SK-N-SH (cell line): ENCODE measurements around the gene CSTB. TPM values are rescaled to one million over a fixed set of nuclear protein-coding genes. Genes with fewer than 3 reads are reported as not detected.

Experiments
- CTCF ChIA-PET: fragments of 300-600, 350-600 bp; formaldehyde crosslinking; extraction: SDS; loops from one replicate; lab custom pipeline; 2021; lab: Yijun Ruan, JAX
- POLR2A ChIA-PET: fragments of 350-600 bp; sonication (Branson Sonifier 250); formaldehyde crosslinking; extraction: SDS; loops from one replicate; lab custom pipeline; 2020; ENCODE audit warnings: antibody characterized with exemption, inconsistent platforms; lab: Yijun Ruan, JAX
- DNase-seq: peaks from one replicate; pipeline ENCODE4 v3.0.0; 2012
- H2AFZ ChIP-seq: fragments of 200-600 bp; sonication (generic); 2 replicates; pipeline ENCODE4 v1.8.1; 2016; ENCODE audit warnings: antibody characterized with exemption, mild to moderate bottlenecking, low read depth
- H3F3A ChIP-seq: fragments of 200-600 bp; sonication (generic); replicated peaks from 2 replicates; pipeline ENCODE3; 2016; ENCODE audit warnings: antibody characterized with exemption, mild to moderate bottlenecking; ENCODE audit not compliant: insufficient read depth
- H3K27ac ChIP-seq, 2 experiments: fragments of 200-500 bp in 1 of 2; fragments of 200-600 bp in 1 of 2; sonication (Bioruptor generic) in 1 of 2; sonication (generic), shearing (Covaris generic) in 1 of 2; 2 replicates each; pipeline versions ENCODE4 v1.5.1 to v1.6.1; 2014 to 2016; ENCODE audit warnings: low read depth in 2 of 2, inconsistent platforms in 1 of 2, low read length in 1 of 2, mild to moderate bottlenecking in 1 of 2, mixed read lengths in 1 of 2
- H3K27me3 ChIP-seq: fragments of 200-600 bp; sonication (generic), shearing (Covaris generic); 2 replicates; pipeline ENCODE4 v1.6.1; 2016; ENCODE audit warnings: mixed run types; ENCODE audit not compliant: insufficient read depth
- H3K36me3 ChIP-seq, 2 experiments: fragments of 200-500 bp in 1 of 2; fragments of 200-600 bp in 1 of 2; sonication (Bioruptor generic) in 1 of 2; sonication (generic) in 1 of 2; replicated peaks in 1 of 2; 2 replicates each; pipeline versions ENCODE3 to v1.5.1; 2014 to 2016; ENCODE audit warnings: low read length in 1 of 2, mild to moderate bottlenecking in 1 of 2; ENCODE audit not compliant: insufficient read depth in 2 of 2, control insufficient read depth in 1 of 2
- H3K4me1 ChIP-seq, 2 experiments: fragments of 200-500 bp in 1 of 2; fragments of 200-600 bp in 1 of 2; sonication (Bioruptor generic) in 1 of 2; sonication (generic), shearing (Covaris generic) in 1 of 2; 2 replicates each; pipeline versions ENCODE4 v1.5.1 to v1.6.1; 2014 to 2016; ENCODE audit warnings: low read depth in 1 of 2, low read length in 1 of 2, mixed run types in 1 of 2; ENCODE audit not compliant: insufficient read depth in 2 of 2, control insufficient read depth in 1 of 2
- H3K4me2 ChIP-seq: fragments of 200-600 bp; sonication (generic), shearing (Covaris generic); 2 replicates; pipeline ENCODE4 v1.6.1; 2017; ENCODE audit warnings: mixed run types
- H3K4me3 ChIP-seq, 2 experiments: fragments of 200-500 bp in 1 of 2; fragments of 200-600 bp in 1 of 2; sonication (Bioruptor generic) in 1 of 2; sonication (generic), shearing (Covaris generic) in 1 of 2; 2 replicates each; pipeline versions ENCODE4 v1.5.1 to v1.8.1; 2014 to 2016; ENCODE audit warnings: low read depth in 2 of 2, inconsistent platforms in 1 of 2, low read length in 1 of 2, mild to moderate bottlenecking in 1 of 2, mixed read lengths in 1 of 2, moderate library complexity in 1 of 2
- H3K79me2 ChIP-seq: fragments of 200-600 bp; sonication (generic); 2 replicates; pipeline ENCODE4 v1.8.1; 2017; ENCODE audit warnings: mild to moderate bottlenecking; ENCODE audit not compliant: insufficient read depth
- H3K9ac ChIP-seq: fragments of 200-600 bp; sonication (generic); 2 replicates; pipeline ENCODE4 v1.6.1; 2017; ENCODE audit warnings: mixed run types
- H3K9me2 ChIP-seq: fragments of 200-600 bp; sonication (generic); 2 replicates; pipeline ENCODE4 v1.6.1; 2017; ENCODE audit warnings: mixed run types
- H3K9me3 ChIP-seq: fragments of 200-600 bp; sonication (generic); 2 replicates; pipeline ENCODE4 v1.6.1; 2017; ENCODE audit warnings: mixed run types, mild to moderate bottlenecking, moderate library complexity
- H4K20me1 ChIP-seq: fragments of 200-600 bp; sonication (generic); 2 replicates; pipeline ENCODE4 v1.6.1; 2017; ENCODE audit warnings: mild to moderate bottlenecking, mixed run types; ENCODE audit not compliant: insufficient read depth
- CHD2 ChIP-seq: fragments of 150-350 bp; IDR thresholded peaks from 2 replicates; pipeline ENCODE4 v1.6.1; 2018; ENCODE audit warnings: low read length; ENCODE audit not compliant: partially characterized antibody
- EP300 ChIP-seq, 2 experiments: IDR thresholded peaks; 2 replicates each; pipeline versions ENCODE4 v1.4.0 to v1.6.1; 2012; ENCODE audit warnings: borderline replicate concordance in 1 of 2, low read depth in 1 of 2, low read length in 1 of 2
- EZH2phosphoT487 ChIP-seq: fragments of 200-600 bp; sonication (generic); IDR thresholded peaks from 2 replicates; pipeline ENCODE4 v1.6.1; 2017; ENCODE audit warnings: low read depth, mixed run types, mild to moderate bottlenecking, antibody characterized with exemption, moderate library complexity, borderline replicate concordance
- FOSL2 ChIP-seq: IDR thresholded peaks from 2 replicates; pipeline ENCODE4 v1.4.0; 2012; ENCODE audit warnings: low read depth, mild to moderate bottlenecking, moderate library complexity, borderline replicate concordance
- FOXM1 ChIP-seq: IDR thresholded peaks from 2 replicates; pipeline ENCODE4 v1.4.0; 2012; ENCODE audit warnings: low read depth, mild to moderate bottlenecking
- GABPA ChIP-seq: IDR thresholded peaks from 2 replicates; pipeline ENCODE4 v1.4.0; 2012; ENCODE audit warnings: low read depth, mild to moderate bottlenecking
- GATA2 ChIP-seq: sonication (generic); formaldehyde crosslinking; IDR thresholded peaks from 2 replicates; pipeline ENCODE4 v1.5.0; 2020; ENCODE audit warnings: mild to moderate bottlenecking, missing genetic modification reagents
- MEF2A ChIP-seq: IDR thresholded peaks from 2 replicates; pipeline ENCODE4 v1.4.0; 2012; ENCODE audit warnings: low read depth, borderline replicate concordance
- MXI1 ChIP-seq: IDR thresholded peaks from 2 replicates; pipeline ENCODE4 v1.6.1; 2012; ENCODE audit warnings: mild to moderate bottlenecking, low read depth, low read length, improper control_type of control experiment
- NRF1 ChIP-seq: IDR thresholded peaks from 2 replicates; pipeline ENCODE4 v1.6.1; 2012; ENCODE audit warnings: low read depth, mild to moderate bottlenecking, low read length
- POLR2AphosphoS5 ChIP-seq: IDR thresholded peaks from 2 replicates; pipeline ENCODE4 v1.6.1; 2012; ENCODE audit warnings: low read depth, low read length
- RAD21 ChIP-seq: IDR thresholded peaks from 2 replicates; pipeline ENCODE4 v1.6.1; 2012; ENCODE audit warnings: mild to moderate bottlenecking, low read length
- RXRA ChIP-seq: IDR thresholded peaks from 2 replicates; pipeline ENCODE4 v1.4.0; 2012; ENCODE audit warnings: low read depth, mild to moderate bottlenecking, borderline replicate concordance
- SIN3A ChIP-seq: IDR thresholded peaks from 2 replicates; pipeline ENCODE4 v1.6.1; 2012; ENCODE audit warnings: low read depth, mild to moderate bottlenecking, low read length, moderate library complexity, borderline replicate concordance
- SMC3 ChIP-seq: IDR thresholded peaks from 2 replicates; pipeline ENCODE4 v1.6.1; 2012; ENCODE audit warnings: low read depth, low read length, improper control_type of control experiment
- TAF1 ChIP-seq: IDR thresholded peaks from 2 replicates; pipeline ENCODE4 v1.6.1; 2012; ENCODE audit warnings: low read depth, mild to moderate bottlenecking, low read length, moderate library complexity, borderline replicate concordance
- TCF12 ChIP-seq: IDR thresholded peaks from 2 replicates; pipeline ENCODE4 v1.4.0; 2012
- TEAD4 ChIP-seq: IDR thresholded peaks from 2 replicates; pipeline ENCODE4 v1.4.0; 2012; ENCODE audit warnings: mild to moderate bottlenecking, borderline replicate concordance; ENCODE audit not compliant: insufficient read depth
- WGBS: methylation state at CpG from one replicate; pipeline ENCODE4 v1.1.6; 2017; ENCODE audit warnings: low lambda C conversion rate; 5-methylcytosine and 5-hydroxymethylcytosine counted together
- polyA plus RNA-seq, 3 experiments: library from polyadenylated mRNA; depleted of rRNA; stranded (reverse); fragments of >200 nt; gene quantifications; 2 replicates each; pipeline ENCODE4 v1.2.3, GENCODE V29; 2012
- TF ChIP-seq, protein P1 (sequence below): fragments of 150-350 bp; IDR thresholded peaks from 2 replicates; pipeline ENCODE4 v1.6.1; 2016; ENCODE audit warnings: mild to moderate bottlenecking, low read depth, low read length
- TF ChIP-seq, protein P2 (sequence below): IDR thresholded peaks from 2 replicates; pipeline ENCODE4; 2012
- TF ChIP-seq, protein P3 (sequence below): IDR thresholded peaks from 2 replicates; pipeline ENCODE4 v1.4.0; 2012; ENCODE audit warnings: low read depth
- TF ChIP-seq, protein P4 (sequence below): IDR thresholded peaks from 2 replicates; pipeline ENCODE4 v1.4.0; 2012; ENCODE audit warnings: low read depth, borderline replicate concordance

Gene CSTB
- polyA plus RNA-seq, 1 of the 3 experiments (the other 2 are of a cell fraction): 101 TPM

DNA sequence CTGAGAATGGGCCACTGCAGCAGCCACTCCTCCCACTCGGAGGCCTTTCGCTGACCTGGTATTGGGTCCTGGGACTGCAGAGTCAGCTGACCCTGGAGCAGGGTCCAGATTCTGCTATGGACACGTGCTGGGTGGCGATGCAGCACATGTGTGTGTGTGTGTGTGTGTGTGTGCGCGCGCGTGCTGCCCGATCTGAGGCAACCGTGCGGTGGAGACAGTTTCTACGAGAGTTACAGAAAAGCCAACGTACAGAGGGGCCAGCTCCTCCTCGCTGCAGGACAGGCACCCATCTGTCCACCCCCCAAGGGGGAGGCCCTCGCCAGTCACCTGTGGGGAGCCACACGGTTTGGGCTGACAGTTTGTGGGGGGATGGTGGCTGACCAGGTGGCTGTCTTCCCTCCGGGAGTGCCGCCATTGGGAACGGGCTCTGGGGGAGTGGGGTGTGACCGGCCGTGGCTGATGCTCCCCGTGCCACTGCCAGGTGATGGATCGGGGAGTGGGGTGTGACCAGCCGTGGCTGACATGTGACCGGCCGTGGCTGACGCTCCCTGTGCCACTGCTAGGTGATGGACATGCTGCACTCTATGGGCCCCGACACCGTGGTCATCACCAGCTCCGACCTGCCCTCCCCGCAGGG lies 24.0 kb downstream of the CSTB start:
- H4K20me1 ChIP-seq: no peaks in the 10 kb centered on the region
- no peak overlapping the region for H3K4me3 ChIP-seq
- H3F3A ChIP-seq: no peaks in the 10 kb centered on the region
- no peaks in the 10 kb centered on the region for H3K27me3 ChIP-seq
- TF ChIP-seq CHD2 (no peak), GABPA (no peak), FOXM1 (no peak), TAF1 (no peak), EP300 (IDR thresholded peaks at IDR 0.05; ENCODE audit: borderline replicate concordance in 1 of 2, low read depth in 1 of 2, low read length in 1 of 2) (no peak), POLR2AphosphoS5 (no peak)
- TF ChIP-seq, protein P1, sequence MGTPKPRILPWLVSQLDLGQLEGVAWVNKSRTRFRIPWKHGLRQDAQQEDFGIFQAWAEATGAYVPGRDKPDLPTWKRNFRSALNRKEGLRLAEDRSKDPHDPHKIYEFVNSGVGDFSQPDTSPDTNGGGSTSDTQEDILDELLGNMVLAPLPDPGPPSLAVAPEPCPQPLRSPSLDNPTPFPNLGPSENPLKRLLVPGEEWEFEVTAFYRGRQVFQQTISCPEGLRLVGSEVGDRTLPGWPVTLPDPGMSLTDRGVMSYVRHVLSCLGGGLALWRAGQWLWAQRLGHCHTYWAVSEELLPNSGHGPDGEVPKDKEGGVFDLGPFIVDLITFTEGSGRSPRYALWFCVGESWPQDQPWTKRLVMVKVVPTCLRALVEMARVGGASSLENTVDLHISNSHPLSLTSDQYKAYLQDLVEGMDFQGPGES: no peak
- no peaks in the 10 kb centered on the region for H3K79me2 ChIP-seq
- H3K27ac ChIP-seq: no peak overlapping the region
- no peaks in the 10 kb centered on the region for H3K9me2 ChIP-seq
- ChIA-PET CTCF (no interaction called here), POLR2A (no interaction called here)
- DNase-seq: no peak
- H3K4me2 ChIP-seq: no peak overlapping the region
- no peak overlapping the region for H3K9ac ChIP-seq
- no peaks in the 10 kb centered on the region for H3K4me1 ChIP-seq
- no peaks in the 10 kb centered on the region for H3K9me3 ChIP-seq
- no peak overlapping the region for H2AFZ ChIP-seq
- WGBS: 98% methylated on average over 13 of the region's 31 CpGs
- peaks cover 4 to 53% of the 10 kb centered on the region in 2 experiments for H3K36me3 ChIP-seq

DNA sequence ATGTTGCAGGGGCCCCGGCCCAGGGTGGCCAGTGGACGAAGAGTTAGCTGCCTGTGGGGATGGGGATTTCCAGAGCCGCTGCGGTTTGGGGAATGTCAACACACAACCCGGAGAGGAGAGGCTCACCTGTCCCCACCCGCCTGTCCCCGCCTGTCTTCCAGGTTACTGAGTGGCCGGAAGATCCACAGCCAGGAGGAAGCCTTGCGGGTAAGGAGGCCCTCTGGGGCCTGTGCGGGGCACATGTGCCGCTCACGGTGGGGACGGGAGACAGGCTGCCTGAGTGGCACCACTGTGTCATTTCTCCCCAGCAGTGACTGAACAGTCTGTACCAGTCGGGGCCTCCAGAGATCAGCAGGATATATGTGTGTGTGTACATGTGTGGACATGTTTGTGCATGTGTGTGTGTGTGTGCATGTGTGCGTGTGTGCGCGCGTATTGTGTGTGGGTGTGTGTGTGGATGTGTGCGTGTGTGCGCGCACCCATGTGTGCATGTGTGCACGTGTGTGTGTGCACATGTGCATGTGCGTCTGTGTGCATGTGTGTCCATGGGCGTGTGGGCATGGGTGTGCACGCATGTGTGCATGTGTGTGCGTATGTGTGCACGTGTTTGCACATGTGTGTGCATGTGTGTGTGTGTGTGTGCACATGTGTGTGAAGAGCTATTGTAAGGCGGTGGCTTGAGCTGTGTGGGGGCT lies 25.6 kb downstream of the CSTB start:
- Histone ChIP-seq H3K9ac (no peak overlapping the region), H3K27me3 (no peaks in the 10 kb centered on the region), H3K79me2 (no peaks in the 10 kb centered on the region), H3K27ac (no peak overlapping the region), H3F3A (no peaks in the 10 kb centered on the region), H3K4me1 (no peaks in the 10 kb centered on the region), H3K36me3 (peaks cover 7 to 45% of the 10 kb centered on the region in 2 experiments), H3K4me3 (no peak overlapping the region), H3K9me3 (no peaks in the 10 kb centered on the region), H4K20me1 (no peaks in the 10 kb centered on the region), H2AFZ (no peak overlapping the region), H3K4me2 (no peak overlapping the region), H3K9me2 (no peaks in the 10 kb centered on the region)
- no peak for TF ChIP-seq GABPA
- no peak for TF ChIP-seq POLR2AphosphoS5
- TF ChIP-seq TCF12: no peak
- no peak for TF ChIP-seq EZH2phosphoT487
- TF ChIP-seq, protein P2, sequence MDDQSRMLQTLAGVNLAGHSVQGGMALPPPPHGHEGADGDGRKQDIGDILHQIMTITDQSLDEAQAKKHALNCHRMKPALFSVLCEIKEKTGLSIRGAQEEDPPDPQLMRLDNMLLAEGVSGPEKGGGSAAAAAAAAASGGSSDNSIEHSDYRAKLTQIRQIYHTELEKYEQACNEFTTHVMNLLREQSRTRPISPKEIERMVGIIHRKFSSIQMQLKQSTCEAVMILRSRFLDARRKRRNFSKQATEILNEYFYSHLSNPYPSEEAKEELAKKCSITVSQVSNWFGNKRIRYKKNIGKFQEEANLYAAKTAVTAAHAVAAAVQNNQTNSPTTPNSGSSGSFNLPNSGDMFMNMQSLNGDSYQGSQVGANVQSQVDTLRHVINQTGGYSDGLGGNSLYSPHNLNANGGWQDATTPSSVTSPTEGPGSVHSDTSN: no peak
- no peak for TF ChIP-seq MEF2A
- no peak for TF ChIP-seq TAF1
- no peak for TF ChIP-seq MXI1
- no peak for TF ChIP-seq GATA2 (CRISPR knock-in tag)
- no peak for TF ChIP-seq NRF1
- TF ChIP-seq FOSL2: no peak
- no peak for TF ChIP-seq SIN3A
- TF ChIP-seq, protein P3, sequence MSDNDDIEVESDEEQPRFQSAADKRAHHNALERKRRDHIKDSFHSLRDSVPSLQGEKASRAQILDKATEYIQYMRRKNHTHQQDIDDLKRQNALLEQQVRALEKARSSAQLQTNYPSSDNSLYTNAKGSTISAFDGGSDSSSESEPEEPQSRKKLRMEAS: no peak
- TF ChIP-seq RXRA: no peak
- no peak for TF ChIP-seq CHD2
- TF ChIP-seq, protein P4, sequence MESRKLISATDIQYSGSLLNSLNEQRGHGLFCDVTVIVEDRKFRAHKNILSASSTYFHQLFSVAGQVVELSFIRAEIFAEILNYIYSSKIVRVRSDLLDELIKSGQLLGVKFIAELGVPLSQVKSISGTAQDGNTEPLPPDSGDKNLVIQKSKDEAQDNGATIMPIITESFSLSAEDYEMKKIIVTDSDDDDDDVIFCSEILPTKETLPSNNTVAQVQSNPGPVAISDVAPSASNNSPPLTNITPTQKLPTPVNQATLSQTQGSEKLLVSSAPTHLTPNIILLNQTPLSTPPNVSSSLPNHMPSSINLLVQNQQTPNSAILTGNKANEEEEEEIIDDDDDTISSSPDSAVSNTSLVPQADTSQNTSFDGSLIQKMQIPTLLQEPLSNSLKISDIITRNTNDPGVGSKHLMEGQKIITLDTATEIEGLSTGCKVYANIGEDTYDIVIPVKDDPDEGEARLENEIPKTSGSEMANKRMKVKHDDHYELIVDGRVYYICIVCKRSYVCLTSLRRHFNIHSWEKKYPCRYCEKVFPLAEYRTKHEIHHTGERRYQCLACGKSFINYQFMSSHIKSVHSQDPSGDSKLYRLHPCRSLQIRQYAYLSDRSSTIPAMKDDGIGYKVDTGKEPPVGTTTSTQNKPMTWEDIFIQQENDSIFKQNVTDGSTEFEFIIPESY: no peak
- no peak for TF ChIP-seq RAD21
- no peak for TF ChIP-seq FOXM1
- no peak for TF ChIP-seq TEAD4
- no peak for TF ChIP-seq SMC3
- no peak for DNase-seq
- CTCF ChIA-PET: no interaction called here
- POLR2A ChIA-PET: interaction anchor here (1.1 kb wide), 1 partner anchor 10 kb away, joined by 4 read pairs; no protein-coding TSS in a partner anchor
- WGBS: 98% methylated on average over 21 of the region's 28 CpGs
